HUES64 (cell line): ENCODE data around the gene TMCC1.
A peak's percentile ranks its signal among the peaks of the same experiment; 100 is the strongest.

Experiments
- H3K27ac ChIP-seq: 2 replicates; pipeline ENCODE4 v1.7.0; 2013; ENCODE audit warnings: low read depth, low read length, inconsistent platforms
- H3K27me3 ChIP-seq: 2 replicates; pipeline ENCODE4 v1.6.1; 2013; ENCODE audit warnings: mild to moderate bottlenecking, low read length; ENCODE audit not compliant: insufficient read depth
- H3K36me3 ChIP-seq: 2 replicates; pipeline ENCODE4 v1.6.1; 2013; ENCODE audit warnings: mild to moderate bottlenecking, low read length; ENCODE audit not compliant: insufficient read depth
- H3K4me1 ChIP-seq: 2 replicates; pipeline ENCODE4 v1.6.1; 2013; ENCODE audit warnings: mild to moderate bottlenecking, low read length, moderate library complexity; ENCODE audit not compliant: insufficient read depth
- H3K4me3 ChIP-seq: 2 replicates; pipeline ENCODE4 v1.5.1; 2013; ENCODE audit warnings: mild to moderate bottlenecking, low read length, moderate library complexity
- H3K9ac ChIP-seq: 2 replicates; pipeline ENCODE4 v1.6.1; 2013; ENCODE audit warnings: mild to moderate bottlenecking, low read depth, low read length
- H3K9me3 ChIP-seq: 2 replicates; pipeline ENCODE4 v1.6.1; 2013; ENCODE audit warnings: low read depth, low read length; ENCODE audit not compliant: insufficient read depth
- WGBS: fragments of 150-250, 120-280 bp; methylation state at CpG from one replicate; pipeline ENCODE4 v1.1.7; 2013; ENCODE audit warnings: missing lambda C conversion rate; 5-methylcytosine and 5-hydroxymethylcytosine counted together

Gene TMCC1

DNA sequence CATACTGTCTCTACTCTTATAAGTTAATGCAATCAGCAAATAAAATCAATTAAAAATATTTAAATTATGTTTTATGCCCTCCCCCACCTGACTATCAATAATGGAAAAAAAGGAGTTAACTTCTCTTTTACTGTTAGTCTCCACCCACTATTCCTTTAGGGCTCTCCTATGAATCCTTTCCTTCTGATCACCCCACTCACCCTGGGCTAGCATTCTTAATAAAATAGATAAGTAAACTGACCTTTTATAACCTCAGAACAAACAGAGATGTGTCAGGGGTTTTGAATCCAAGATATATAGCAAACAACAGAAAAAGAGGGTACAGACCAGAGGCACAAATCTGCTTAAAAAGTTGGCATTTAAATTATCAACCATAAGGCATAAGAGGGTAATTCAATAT is 171.0 kb downstream of the TMCC1 start:
- Histone ChIP-seq H3K27ac (no peak overlapping the region), H3K9ac (no peak overlapping the region), H3K4me1 (peaks cover 53% of the 10 kb centered on the region), H3K4me3 (no peak overlapping the region), H3K27me3 (no peaks in the 10 kb centered on the region), H3K9me3 (no peaks in the 10 kb centered on the region), H3K36me3 (no peaks in the 10 kb centered on the region)

DNA sequence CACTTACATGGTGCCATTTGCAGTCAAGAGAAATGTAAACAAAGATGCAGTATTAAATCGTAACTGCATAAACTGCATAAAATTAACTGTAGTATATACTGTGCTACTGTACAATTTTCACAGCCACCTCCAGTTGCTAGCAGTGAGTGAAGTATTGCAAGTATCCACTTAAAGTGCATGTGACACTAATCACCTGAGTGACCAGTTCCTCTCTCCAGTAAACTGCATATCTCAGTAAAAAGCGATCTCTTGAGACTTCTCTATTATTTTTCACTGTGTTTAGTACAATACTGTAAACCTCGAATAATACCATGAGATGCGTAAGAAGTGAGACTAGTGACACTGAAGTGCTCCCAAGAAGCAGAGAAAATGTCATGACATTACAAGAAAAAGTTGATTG is 175.3 kb downstream of the TMCC1 start:
- 72% methylated on average over 4 of the region's 4 CpGs for WGBS
- Histone ChIP-seq H3K9me3 (no peaks in the 10 kb centered on the region), H3K36me3 (no peaks in the 10 kb centered on the region), H3K9ac (no peak overlapping the region), H3K27me3 (no peaks in the 10 kb centered on the region), H3K27ac (no peak overlapping the region), H3K4me1 (peaks cover 67% of the 10 kb centered on the region), H3K4me3 (no peak overlapping the region)

DNA sequence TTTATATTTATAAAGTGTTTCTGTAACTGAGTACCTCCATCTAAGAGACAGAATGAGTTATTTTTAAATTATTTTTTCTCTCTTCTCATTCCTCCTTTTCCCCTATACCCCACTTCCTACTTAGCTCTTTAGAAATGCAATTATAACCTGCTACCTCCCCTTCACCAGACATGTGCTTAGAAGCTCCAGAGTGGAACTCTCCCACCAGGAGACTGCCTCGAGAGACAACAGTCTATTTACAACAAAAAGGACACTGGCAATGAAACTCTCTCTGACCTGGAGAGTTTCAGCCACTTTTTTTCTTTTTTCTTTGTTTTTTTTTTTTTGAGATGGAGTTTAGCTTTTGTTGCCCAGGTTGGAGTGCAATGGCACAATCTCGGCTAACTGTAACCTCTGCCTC is 177.7 kb downstream of the TMCC1 start:
- H3K9ac ChIP-seq = no peak overlapping the region
- H3K36me3 ChIP-seq = no peaks in the 10 kb centered on the region
- 0 out of 2 replicates have a peak overlapping the region, but pooled peaks have one; percentile 43 for H3K27ac ChIP-seq
- H3K27me3 ChIP-seq = no peaks in the 10 kb centered on the region
- H3K9me3 ChIP-seq = no peaks in the 10 kb centered on the region
- peaks cover 52% of the 10 kb centered on the region for H3K4me1 ChIP-seq
- no peak overlapping the region for H3K4me3 ChIP-seq
- 5% methylated on average over 1 of the region's 2 CpGs for WGBS

DNA sequence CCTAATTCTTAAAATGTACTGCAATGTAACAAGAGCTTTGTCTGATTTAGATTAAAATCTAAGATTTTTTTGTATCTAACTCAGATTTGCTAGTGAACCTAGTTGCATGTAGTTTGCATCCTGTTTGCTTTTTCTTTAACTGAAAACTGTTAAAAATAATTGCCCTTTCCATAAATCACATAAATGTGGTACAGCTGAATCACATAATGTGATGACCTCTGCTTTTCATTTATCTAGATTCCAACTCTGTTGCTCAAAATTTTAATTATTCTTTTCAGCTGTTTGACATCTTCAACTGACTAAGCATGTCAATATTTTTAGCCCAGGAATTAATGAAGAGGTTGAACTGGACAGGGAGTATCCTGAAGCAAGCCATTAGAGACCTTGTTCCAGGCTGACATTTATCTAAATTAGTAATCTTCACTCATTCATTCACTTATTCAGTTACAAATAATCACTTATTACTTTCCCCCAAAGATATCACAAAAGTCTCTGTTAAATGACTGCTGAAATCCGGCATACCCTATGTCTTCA is 185.1 kb downstream of the TMCC1 start:
- Histone ChIP-seq H3K36me3 (no peaks in the 10 kb centered on the region), H3K9me3 (no peaks in the 10 kb centered on the region), H3K9ac (no peak overlapping the region), H3K27ac (no peak overlapping the region), H3K27me3 (no peaks in the 10 kb centered on the region), H3K4me3 (no peak overlapping the region), H3K4me1 (no peaks in the 10 kb centered on the region; the same call in 1 of the 2 replicates)
- 94% methylated on average over 1 of the region's 1 CpG for WGBS

DNA sequence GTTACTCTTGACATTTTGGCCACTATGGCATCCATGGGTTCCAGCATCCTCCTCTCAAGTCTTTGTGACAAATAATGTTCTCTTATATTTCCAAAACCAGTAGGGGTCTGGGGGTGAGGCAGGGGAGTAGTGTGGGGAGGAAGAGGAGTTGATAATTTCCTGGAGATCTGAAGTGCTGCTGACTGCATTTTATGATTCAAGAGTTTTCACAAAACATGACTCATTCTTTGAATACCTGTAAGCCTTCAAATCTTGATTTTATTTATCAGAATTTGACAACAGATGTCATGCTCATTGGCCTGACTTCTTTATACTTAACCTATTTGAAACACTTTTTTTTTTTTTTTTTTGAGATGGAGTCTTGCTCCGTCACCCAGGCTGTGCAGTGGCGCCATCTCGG is 188.2 kb downstream of the TMCC1 start:
- Histone ChIP-seq H3K9ac (no peak overlapping the region), H3K27me3 (no peaks in the 10 kb centered on the region), H3K4me3 (no peak overlapping the region), H3K27ac (no peak overlapping the region), H3K9me3 (no peaks in the 10 kb centered on the region), H3K36me3 (no peaks in the 10 kb centered on the region), H3K4me1 (peaks cover 18% of the 10 kb centered on the region)
- WGBS = 96% methylated on average over 3 of the region's 3 CpGs

DNA sequence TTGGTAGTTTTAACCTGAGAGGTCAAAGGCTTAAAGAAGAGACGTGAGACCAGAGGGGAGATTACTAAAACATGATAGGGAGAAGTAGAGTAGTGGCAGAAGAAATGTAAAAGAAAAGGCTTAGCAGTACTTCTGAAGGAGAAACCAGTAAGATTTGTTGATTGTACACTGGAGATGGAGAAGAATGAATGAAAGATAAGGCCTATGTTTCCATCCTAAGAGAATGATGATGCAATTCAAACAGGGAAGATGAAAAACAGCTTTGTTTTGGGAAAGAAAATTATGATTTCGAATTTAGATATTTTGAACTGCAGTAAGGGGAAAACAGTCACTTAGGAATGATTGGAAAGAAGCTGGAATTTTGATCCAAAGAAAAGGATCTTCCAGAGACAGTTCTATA is 189.6 kb downstream of the TMCC1 start:
- Histone ChIP-seq H3K4me3 (no peak overlapping the region), H3K27me3 (no peaks in the 10 kb centered on the region), H3K27ac (no peak overlapping the region), H3K9ac (no peak overlapping the region), H3K4me1 (peaks cover 28% of the 10 kb centered on the region), H3K9me3 (no peaks in the 10 kb centered on the region), H3K36me3 (no peaks in the 10 kb centered on the region)
- WGBS = 77% methylated on average over 2 of the region's 2 CpGs

DNA sequence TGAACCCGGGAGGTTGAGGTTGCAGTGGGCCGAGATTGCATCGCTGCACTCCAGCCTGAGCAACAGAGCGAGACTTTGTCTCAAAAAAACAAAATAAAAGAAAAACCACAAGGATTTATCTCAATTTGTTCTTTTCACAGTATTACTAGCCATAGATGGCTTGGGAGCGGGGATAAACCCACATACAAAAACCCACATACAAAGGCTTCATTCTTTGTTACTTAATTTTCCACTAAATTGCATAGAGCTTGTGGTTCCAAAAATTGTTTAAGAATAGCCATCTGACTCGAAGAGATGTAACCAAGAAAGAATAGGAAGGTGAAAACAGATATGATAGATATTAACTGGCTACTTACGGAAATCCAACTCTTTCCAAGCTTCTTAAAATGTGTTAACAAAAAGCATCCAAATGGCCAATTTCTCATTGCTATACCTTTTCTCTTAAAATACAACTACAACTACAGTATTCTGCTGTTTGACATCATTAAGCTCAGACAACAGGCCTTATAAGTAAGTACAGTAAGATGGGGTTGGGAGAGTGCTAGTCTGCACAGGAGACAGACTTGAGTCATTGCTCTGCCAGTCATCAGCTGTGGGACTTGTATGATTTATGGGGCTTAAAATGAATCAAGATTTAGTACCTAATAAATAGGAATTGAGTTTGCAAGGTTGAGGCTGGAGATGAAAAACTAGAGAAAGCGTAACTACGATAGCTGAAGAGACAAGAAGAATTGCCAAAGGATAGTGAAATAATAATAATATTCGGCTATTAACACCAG is 190.4 kb downstream of the TMCC1 start:
- no peak overlapping the region for H3K27ac ChIP-seq
- no peak overlapping the region for H3K9ac ChIP-seq
- H3K4me3 ChIP-seq = no peak overlapping the region

DNA sequence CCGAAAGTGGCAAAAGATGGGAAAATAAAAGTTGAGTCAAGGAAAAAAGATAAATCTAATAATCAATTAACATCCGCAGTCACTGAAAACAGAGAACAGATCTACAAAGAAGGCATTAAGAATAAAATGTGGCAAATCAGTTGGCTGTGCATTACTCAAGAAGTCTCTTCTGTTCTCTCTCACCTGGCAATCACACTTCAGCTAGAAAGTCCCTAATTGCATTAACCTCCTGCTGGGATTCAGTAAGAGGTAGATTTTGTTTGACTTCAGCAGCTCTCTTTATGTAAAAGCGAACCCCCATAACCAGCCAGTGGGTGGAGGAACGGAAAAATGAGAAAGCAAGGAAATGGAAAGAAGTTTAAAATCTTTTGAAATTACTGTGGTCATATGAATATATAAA is 192.3 kb downstream of the TMCC1 start:
- 80% methylated on average over 1 of the region's 4 CpGs for whole genome bisulfite sequencing
- Histone ChIP-seq H3K9ac (no peak overlapping the region), H3K4me1 (peaks cover 33% of the 10 kb centered on the region), H3K4me3 (no peak overlapping the region), H3K36me3 (peaks cover 9% of the 10 kb centered on the region), H3K9me3 (peaks cover 14% of the 10 kb centered on the region), H3K27me3 (no peaks in the 10 kb centered on the region), H3K27ac (no peak overlapping the region; the same call in 1 of the 2 replicates)

More for the DNA sequence above, 190.4 kb downstream of the TMCC1 start:
- Histone ChIP-seq H3K9me3 (no peaks in the 10 kb centered on the region), H3K4me1 (peaks cover 33% of the 10 kb centered on the region), H3K27me3 (no peaks in the 10 kb centered on the region), H3K36me3 (no peaks in the 10 kb centered on the region)
- WGBS = 95% methylated on average over 9 of the region's 10 CpGs

DNA sequence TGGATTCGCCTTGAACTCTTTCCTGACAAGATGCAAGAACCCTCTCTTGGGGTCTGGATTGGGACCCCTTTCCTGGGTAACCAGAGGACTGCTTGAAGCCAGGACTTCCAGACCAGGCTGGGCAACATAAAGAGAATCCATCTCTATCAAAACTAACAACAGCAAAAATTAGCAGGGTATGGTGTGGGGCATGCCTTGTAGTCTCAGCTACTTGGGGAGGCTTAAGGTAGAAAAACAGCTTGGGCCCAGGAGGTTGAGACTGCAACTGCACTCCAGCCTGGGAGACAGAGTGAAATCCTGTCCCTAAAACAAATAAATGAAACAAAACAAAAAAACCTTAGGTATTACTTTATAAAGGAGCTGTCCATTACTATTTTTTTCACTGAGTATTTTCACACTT is 193.9 kb downstream of the TMCC1 start:
- peaks cover 12% of the 10 kb centered on the region for H3K36me3 ChIP-seq
- no peaks in the 10 kb centered on the region for H3K27me3 ChIP-seq
- H3K27ac ChIP-seq = peak overlapping the region; percentile 26; the same call in 1 of the 2 replicates
- WGBS = 87% methylated on average over 1 of the region's 1 CpG
- H3K9ac ChIP-seq = no peak overlapping the region
- H3K4me1 ChIP-seq = peaks cover 33% of the 10 kb centered on the region
- no peak overlapping the region for H3K4me3 ChIP-seq
- H3K9me3 ChIP-seq = peaks cover 22% of the 10 kb centered on the region

DNA sequence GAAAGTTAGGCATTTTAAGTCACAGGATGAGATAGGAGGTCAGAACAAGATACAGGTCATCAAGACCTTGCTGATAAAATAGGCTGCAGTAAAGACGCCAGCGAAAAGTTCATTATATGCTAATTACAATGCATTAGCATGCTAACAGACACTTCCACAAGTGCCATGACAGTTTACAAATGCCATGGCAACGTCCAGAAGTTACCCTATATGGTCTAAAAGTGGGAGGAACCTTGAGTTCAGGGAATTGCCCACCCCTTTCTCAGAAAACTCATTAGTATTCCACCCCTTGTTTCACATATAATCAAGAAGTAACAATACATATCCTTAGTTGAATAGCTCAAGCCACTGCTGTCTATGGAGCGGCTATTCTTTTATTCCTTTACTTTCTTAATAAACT is 194.3 kb downstream of the TMCC1 start:
- Histone ChIP-seq H3K4me1 (peaks cover 33% of the 10 kb centered on the region), H3K9ac (no peak overlapping the region), H3K9me3 (peaks cover 22% of the 10 kb centered on the region), H3K27ac (peak overlapping the region; percentile 26; the same call in 1 of the 2 replicates), H3K4me3 (no peak overlapping the region), H3K27me3 (no peaks in the 10 kb centered on the region), H3K36me3 (peaks cover 12% of the 10 kb centered on the region)
- 59% methylated on average over 4 of the region's 4 CpGs for WGBS

DNA sequence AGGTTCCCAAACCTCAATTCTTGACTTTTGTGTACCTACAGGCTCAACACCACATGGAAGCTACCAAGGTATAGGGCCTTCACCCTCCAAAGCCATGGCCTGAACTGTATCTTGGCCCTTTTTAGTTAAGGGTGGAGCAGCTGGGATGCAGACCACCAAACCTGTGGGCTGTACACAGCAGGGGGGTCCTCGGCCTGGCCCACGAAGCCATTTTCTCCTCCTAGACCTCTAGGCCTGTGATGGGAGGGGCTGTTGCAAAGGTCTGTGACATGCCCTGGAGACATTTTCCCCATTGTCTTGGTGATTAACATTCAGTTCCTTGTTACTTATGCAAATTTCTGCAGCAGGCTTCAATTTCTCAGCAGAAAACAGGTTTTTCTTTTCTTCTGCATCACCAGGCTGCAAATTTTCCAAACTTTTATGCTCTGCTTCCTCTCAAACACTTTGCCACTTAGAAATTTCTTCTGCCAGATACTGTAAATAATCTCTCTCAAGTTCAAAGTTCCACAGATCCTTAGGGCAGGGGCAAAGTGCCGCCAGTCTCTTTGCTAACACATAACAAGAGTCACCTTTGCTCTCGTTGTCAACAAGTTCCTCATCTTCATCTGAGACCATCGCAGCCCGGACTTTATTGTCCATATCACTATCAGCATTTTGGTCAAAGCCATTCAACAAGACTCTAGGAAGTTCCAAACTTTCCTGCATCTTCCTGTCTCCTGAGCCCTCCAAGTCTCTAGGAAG is 196.1 kb downstream of the TMCC1 start:
- Histone ChIP-seq H3K27me3 (no peaks in the 10 kb centered on the region), H3K36me3 (peaks cover 12% of the 10 kb centered on the region), H3K9ac (no peak overlapping the region), H3K4me1 (peaks cover 28% of the 10 kb centered on the region), H3K9me3 (peaks cover 22% of the 10 kb centered on the region), H3K27ac (no peak overlapping the region), H3K4me3 (no peak overlapping the region)
- 97% methylated on average over 6 of the region's 6 CpGs for WGBS
